CD4-positive, alpha-beta T cell treated with Interleukin-10 for 1 hour (primary cell): ENCODE results near the gene OXSR1.

Experiments used
- DNase-seq: peaks from one replicate; pipeline ENCODE4 v3.0.0-alpha.2; 2020

OXSR1 gene

DNA sequence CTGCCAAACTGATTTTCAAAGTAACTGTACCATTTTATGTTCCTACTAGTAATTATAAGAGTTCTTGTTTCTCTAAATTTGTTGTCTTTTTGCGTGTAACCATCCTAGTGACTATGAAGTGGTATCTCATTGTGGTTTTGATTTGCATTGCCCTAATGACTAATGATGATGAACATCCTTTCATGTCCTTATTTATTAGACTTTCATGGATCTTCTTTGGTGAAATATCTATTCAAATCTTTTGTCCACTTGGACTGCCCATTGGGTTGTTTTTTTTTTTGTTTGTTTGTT is 3.6 kb downstream of the OXSR1 start:
- no peak for DNase-seq

DNA sequence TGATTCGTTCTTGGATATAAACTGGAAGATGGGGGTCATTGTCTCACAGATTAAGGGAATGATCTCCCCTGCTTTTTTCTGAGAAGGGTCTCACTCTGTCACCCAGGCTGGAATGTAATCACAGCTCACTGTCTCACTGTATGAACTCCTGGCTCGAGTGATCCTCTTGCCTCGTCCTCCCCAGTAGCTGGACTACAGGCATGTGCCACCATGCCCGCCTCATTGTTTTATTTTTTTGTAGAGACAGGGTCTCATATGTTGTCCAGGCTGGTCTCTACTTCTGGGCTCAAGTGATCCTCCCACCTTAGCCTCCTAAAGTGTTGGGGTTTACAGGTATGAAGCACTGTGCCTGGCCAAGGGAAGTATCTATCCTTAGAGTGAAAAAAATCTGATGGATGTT is 5.4 kb downstream of the OXSR1 start:
- no peak for DNase-seq

DNA sequence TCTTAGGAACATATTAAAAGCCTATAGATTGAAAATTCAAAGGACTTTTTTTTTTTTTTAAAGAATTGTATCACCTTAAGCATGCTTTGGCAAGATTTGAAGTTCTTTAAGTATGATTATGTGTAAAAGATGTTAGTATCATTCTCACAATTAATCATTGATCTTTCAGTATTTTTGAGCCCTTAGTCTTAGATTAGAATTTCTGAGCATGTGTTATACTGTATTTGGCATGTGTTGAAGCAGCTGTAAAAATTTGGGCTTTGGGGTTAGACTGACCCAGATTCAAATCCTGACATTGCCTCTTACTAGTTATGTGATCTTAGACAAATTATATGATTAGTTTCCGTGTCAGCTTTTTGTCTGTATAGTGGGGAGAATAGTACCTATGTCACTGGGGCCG is 6.3 kb downstream of the OXSR1 start:
- no peak for DNase-seq

DNA sequence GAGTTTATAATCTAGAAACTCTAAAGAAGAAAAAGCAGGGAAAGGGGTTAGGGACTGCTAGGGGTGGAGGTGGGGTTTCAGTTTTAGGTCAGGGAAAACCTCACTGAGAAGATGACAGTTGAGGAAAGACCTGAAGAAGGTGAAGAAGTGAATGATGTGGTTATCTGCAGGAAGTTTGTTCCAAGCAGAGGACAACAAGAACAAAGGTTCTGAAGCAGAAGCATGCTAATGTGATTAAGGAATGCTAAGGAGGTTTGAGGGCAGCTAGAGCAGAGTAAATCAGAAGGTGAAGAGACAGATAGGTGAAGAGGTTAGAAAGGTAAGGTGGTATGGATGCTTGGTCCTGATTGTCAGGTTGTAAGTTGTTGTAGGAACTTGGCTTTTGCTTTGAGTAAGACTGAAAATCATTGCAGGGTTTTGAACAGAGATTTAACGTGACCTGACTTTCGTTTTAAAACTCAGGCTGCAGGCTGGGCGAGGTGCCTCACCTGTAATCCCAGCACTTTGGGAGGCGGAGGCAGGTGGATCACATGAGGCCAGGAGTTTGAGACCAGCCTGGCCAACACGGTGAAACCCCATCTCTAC is 8.6 kb downstream of the OXSR1 start:
- no peak for DNase-seq

DNA sequence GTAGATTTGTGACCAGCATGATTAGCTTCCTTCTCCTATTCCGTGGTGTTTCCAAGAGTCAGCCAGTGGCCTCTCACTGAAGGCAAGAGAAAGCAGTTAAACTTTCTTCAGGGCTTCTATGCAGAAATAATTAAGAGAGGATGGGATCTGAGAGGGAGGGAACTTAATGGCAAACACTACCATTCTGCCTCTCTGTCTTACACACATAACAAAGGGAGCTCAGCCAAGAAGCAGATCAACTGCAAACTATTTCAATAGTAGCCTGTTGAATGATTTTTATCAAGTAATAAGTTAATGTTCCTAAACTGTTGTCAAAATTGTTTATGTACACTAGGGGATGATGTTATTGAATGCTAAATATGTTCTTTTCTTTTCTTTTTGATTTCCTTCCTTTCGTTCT is 11.8 kb downstream of the OXSR1 start:
- DNase-seq = no peak

DNA sequence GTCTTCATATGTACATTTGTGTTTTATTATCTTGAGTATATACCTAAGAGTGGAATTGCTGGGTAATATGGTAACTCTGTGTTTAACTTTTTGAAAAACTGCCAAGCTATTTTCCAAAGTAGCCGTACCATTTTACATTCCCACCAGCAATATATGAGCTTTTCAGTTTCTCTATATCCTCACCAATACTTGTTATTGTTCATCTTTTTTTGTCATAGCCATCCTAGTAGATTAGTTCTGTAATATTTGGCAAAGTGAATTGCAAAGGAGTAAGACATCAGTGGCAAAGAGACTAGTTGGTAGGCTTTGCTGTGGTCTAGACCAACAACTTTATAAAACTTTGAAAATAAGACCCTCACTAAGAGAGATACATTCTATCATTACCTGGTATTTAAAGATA is 21.4 kb downstream of the OXSR1 start:
- DNase-seq = no peak

DNA sequence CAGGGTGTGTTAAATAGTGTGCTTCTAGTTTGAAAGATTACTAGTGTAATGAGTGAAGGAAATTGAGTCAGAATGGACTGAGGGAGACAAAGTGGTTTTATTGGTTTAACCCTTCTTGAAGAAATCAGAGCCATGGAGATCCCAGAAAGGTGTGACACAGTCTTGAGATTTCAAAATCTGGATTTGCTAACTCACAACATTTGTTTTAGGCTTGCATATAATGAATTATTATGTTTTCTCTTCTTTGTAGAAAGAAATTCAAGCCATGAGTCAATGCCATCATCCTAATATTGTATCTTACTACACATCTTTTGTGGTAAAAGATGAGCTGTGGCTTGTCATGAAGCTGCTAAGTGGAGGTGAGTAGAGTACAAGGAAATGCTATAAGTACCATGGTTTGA is 25.1 kb downstream of the OXSR1 start:
- no peak for DNase-seq

DNA sequence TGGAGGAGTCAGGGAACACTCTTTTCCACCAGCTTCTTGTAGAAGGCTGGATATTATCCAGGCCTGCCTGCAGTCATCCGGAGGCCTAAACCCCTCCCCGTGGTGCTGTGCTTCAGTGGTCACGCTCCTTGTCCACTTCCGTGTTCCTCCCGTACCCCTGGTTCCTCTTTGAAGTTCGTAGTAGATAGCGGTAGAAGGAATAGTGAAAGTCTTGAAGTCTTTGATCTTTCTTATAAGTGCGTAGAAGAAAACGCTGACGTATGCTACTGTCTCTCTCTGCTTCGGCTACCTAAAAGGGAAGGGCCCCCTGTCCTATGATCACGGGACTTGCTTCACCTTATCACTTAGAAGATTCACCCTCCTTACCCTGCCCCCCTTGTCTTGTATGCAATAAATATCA is 37.6 kb downstream of the OXSR1 start:
- peak; percentile 39 for DNase-seq

DNA sequence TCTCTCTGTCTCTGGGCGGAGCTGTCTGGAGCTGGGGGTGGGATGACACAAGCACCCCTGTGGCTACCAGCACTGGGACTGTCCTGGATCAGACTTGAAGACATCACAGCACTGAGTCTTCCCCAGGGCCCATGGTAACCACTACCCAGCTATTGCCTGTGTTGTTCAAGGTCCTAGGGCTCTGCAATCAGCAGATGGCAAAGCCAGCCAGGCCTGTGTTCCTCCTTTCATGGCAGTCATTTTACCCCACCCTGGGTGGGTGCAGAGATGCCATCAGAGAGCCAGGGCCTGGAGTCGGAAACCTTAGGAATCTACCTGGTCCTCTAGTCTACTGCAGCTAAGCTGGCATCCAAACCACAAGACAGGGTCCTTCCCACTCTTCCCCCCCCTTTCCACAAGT is 38.4 kb downstream of the OXSR1 start:
- DNase-seq = no peak

DNA sequence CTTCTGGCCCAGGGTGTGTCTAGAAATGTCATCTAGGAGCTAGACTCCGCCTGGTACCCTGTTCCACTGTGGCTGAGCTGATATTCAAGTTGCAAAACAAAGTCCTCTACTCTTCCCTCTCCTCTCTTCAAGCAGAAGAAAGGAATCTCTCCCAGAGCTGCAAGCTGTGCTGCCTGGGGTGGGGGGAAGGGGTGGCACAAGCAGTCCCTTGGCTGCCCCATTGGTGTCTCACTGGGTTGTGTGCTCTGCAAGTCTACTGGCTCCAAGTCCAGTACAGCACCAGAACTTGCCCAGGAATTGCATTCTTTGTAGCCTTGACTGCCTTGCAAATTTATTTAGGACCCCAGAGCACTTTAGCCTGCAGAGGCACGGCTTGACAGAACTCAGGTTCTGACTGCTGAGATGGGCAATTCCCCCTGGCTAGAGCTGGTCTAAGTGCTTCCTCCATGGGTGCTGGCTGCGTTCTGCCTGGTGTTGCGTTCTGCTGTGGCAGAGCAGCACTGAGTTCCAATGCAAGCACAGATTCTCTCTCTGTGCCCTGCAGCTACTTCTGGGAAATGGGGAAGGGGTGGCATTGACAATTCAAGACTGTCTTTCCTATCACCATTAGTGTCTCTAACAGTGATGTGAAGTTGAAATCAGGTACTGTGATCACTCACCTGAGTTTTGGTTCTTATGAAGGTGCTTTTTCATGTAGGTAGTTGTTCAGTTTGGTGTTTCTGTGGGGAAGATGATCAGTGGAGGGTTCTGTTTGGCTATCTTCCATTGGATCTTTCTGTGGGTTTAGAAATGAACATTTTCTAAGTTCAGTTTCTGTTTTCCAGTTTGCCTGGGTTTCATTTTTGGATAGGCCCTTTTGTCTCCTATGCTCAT is 39.5 kb downstream of the OXSR1 start:
- DNase-seq = no peak

DNA sequence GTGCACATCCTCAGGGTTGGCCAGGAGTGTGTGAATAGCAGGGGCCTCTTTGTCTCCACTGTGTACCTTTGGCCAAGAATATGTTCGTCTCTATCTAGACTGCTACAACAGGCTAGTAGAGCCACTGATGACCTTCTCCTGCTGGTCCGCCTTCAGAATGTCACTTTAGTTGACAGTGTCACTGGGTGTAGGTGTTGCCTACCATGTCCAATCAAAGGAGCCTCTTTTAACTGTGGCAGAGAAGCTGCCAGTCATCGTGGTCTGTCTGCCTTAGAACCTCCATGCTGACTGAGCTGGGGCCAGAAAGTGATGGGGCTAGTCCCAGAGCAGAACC is 40.1 kb downstream of the OXSR1 start:
- no peak for DNase-seq

DNA sequence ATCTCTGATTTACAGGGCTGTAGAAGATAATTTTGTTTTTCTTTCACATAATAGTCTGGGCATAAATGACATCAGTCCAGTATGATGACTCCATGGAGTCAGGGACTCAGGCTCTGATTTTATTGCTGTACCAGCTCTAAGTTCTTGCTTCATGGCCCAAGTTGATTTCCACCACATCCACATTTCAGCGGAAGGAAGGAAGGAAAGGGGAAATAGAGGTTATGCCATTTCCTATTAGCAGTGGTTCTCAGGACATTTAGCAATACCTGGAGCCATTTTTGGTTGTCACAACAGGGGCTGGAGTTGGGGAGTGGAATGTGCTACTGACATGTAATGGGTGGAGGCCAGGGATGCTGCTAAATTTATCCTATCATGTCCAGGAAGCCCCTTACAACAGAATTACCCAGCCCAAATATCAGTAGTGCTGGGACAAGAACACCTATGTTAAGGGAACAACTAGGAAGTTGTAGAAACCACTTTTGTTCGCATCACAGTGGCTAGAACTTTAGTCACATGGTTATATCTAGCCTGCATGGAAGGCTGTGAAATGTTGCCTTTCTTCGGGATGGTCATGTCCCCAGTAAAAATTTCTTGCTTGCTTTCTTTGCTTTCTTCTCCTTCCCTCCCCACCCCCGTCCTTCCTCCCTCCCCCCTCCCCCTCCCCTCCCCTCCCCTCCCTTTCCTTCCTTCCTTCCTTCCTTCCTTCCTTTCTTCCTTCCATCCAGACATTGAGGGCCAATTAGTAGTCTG is 42.1 kb downstream of the OXSR1 start:
- DNase-seq = no peak

DNA sequence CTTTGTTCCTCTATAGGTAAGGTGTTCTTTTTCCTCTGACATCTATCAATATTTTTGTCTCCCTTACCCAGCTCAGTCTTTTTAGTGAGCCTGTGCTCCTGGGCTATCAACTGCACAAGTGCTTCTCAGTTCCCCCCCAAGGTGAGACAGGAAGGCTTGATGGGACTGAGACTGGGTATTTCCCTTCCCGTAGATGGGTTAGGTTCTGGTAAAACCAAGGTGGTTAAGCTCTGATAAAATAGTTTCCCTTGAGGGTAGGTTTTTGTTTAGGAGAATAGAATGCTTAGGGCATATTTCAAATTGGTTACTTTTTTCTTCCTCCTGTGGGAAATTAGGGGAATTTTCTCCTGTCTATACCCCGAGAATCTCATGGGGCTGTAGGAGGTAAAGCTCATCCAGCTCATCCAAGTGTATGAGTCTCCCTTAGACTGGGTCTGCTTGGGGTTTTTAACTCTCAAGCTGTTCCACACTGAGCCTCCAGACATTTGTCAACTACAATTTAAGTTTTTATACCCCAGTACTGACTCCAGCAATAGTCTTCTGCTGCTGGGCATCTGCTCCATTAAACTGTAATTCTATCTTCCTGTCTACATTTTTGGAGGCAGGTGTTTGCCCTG is 44.9 kb downstream of the OXSR1 start:
- peak; percentile 19 for DNase-seq

DNA sequence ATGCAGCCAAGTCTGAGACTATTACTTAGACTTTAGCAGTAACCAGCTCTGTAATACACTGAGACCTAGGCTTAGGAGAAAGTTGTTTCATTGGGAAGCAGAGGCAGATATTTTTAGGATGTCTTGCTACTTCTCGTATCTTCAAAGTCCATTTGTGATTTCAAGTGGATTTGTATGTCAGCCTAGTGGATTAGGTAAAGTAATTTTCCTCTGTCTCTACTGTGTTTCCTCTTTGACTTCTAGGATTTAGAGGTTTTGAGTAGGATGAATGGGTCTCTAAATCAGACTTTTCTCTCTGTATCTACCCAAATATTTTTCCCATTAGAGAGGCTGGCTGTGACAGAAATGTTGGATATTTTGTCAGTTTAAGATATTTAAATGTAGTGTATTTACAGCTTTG is 46.8 kb downstream of the OXSR1 start:
- DNase-seq = no peak

DNA sequence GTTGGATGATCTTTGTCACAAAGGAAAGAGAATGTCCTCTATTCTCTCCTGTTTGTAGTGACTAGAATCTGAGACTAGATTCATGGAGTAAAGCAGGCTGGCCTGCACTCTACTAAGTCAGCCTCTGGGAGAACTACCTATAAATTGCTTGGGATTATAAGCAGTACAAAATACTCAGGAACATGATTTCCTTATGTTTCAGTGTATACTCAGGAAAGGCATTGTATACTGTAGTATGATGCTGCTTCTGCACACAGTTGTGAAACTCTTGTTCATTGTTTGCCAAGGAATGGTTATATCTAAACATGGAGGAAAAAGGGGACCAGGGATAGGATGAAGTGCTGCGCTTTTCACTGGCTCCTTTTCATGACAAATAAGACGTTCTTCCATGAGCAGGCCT is 49.2 kb downstream of the OXSR1 start:
- no peak for DNase-seq

DNA sequence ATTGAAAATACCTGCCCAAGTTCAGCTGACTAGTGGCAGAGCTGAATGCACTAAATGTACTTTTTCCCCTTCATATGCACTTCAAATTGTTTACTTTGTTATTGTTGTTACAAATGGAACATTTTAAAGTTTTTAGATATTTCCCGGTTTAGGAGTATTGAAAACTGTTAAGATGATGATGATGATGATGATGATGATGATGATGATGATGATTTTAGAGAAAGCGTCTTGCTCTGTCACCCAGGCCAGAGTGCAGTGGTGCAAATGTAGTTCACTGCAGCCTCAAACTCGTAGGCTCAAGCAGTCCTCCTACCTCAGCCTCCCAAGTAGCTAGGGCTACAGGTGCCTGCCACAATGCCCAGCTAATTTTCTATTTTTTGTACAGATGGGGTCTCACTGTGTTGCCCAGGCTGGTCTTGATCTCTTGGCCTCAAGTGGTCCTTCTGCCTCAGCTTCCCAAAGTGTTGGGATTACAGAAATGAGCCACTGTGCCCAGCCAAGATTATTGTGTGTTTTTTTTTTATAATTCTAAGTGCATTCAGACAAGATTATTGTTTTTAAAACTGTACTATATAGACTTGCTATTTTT is 54.4 kb downstream of the OXSR1 start:
- DNase-seq = no peak

DNA sequence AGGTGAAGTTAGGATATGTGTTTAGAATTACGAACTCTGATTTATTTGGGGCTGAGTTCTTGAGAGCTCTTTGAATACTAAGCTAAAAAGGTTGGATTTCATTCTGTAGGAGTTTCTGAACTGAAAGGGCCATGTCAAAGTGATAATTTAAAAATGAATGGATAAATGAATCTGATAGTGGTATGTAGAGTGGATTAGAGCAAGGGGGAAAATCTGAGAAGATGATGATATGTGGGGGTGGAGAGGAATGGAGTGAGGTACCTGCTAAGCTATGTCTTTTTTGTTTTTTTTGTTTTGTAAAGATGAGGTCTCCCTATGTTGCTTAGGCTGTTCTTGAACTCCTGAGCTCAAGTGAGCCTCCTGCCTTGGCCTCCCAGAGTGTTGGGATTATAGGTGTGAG is 55.7 kb downstream of the OXSR1 start:
- no peak for DNase-seq

DNA sequence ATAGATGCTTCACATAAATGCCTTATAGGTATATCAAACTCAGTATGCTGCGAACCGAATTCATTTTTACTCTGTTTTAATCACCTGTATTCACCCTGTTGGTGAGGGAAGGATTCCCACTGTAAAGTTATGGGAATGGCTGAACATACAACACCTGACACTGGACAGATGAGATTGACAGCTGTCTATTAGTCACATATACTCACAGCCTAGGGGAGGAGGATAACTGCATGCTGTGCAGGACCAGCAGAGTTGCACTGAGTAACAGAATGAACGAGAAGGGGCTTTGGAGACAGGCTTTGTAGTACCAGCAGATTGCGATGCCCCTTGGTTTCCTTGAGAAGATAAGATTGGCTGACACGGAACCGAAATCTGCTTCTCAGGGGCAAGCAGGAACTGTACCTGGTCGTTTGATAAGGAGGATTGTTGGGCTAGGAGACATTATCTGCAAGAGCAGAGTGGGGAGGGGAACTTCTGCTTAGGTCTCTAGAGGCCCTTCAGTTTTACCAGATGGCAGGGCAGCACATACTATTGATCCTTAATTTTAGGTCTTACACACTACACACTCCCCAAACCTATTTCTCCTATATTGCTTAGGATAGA is 56.8 kb downstream of the OXSR1 start:
- DNase-seq = no peak

DNA sequence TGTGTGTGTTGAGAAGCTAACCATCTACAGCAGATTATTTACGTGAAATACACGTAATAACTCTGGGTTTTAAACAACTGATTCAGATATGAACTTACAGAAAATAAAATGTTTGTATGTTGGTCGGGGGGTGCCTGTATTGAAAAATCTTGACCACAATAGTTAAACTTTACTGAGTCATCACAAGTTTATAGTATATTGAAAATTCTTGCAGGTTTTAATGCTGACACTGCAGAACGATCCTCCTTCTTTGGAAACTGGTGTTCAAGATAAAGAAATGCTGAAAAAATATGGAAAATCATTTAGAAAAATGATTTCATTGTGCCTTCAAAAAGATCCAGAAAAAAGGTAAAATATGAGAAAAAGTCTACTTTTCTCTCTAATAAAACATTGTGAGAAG is 59.0 kb downstream of the OXSR1 start:
- DNase-seq = no peak

DNA sequence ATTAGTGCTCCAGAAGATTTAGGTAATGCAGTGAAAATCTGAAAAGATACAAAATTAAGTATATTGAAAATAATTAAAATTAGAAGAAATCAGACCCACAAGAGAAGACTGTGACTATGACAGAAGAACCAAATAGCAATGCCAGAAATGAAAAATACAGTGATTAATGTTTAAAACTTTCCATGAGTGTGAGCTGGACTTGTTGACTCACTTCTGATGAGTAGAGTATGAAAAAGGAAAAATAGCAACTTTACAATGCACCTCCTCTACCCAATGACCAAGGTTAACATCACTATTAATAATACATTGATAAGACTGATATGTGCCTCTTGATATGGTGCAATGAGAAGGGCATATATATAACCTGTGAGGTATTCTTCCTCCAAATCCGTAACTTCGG is 60.9 kb downstream of the OXSR1 start:
- no peak for DNase-seq

DNA sequence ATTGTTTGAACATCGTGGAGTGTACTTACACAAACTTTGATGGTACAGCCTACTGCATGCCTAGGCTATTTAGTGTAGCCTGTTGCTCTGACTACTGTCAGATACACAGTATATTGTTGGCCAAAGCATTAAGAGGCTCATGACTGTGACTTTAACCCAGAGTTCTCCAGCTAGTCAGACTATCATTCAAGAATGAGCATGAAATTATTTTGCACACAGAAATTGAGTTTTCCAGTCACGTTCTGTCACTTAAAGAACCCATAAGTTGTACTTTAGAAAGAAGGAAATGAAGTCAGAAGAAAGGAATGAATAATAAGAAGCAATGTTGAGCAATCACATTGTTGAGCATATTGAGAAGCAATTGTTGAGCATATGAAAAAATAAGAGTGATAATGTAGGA is 62.7 kb downstream of the OXSR1 start:
- no peak for DNase-seq

DNA sequence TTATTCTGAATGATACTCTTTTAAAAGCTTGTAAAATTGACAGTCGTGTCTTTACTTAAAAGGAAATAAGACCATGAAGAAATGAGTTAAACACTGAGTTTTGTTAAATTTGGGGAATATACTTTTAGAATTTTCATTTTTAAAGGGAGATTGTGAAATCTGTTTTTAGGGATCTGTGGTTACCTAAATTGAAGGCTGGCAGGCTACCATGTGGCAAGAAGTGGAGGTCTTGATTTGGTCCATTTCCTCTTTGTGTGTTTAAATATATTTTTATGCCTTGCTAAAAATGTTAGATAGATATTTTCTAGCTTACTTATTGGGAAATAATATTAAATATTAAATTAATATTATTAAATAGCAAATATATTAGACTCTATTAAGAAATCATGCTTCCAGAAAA is 63.7 kb downstream of the OXSR1 start:
- no peak for DNase-seq

DNA sequence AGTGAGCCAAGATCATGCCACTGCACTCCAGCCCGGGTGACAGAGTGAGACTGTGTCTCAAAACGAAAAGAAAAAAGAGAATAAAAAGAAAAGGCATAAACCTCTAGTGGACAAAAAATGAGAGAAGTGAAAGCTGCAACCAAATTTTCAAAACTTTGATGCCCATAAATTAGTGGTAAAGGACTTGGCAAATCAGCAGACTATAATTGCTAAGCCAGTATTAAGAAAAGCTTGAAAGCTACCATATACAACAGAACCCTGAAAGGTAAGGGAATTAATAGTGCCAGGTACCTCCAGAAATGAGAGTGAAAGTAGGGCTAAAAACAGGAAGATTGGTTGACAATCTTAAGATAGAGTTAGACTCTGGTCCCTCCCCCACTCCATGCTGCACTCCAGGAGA is 67.4 kb downstream of the OXSR1 start:
- no peak for DNase-seq
